Neuron (in vitro differentiated cells): ENCODE results near the gene PSMD13.
"Not testable (repeated sequence)": the region's sequence is repeated elsewhere in the genome, so short reads cannot be mapped to it uniquely, and the experiment has no call there.

ENCODE experiments used
- H2AFZ ChIP-seq: one replicate; pipeline ENCODE4 v1.6.1; 2013; ENCODE audit warnings: low read depth, mild to moderate bottlenecking, inconsistent platforms, low read length, moderate library complexity
- H3K27me3 ChIP-seq: one replicate; pipeline ENCODE4 v1.6.1; 2013; ENCODE audit warnings: low read length; ENCODE audit not compliant: insufficient read depth
- H3K36me3 ChIP-seq: one replicate; pipeline ENCODE4 v1.6.1; 2013; ENCODE audit warnings: low read length; ENCODE audit not compliant: insufficient read depth
- H3K4me1 ChIP-seq: one replicate; pipeline ENCODE4 v1.6.1; 2013; ENCODE audit warnings: low read length; ENCODE audit not compliant: insufficient read depth
- H3K4me3 ChIP-seq: 2 replicates; pipeline ENCODE4 v1.5.1; 2013; ENCODE audit warnings: mild to moderate bottlenecking, low read length, moderate library complexity
- H3K9me3 ChIP-seq: one replicate; pipeline ENCODE4 v1.6.1; 2013; ENCODE audit warnings: low read length

PSMD13 gene

GRCh38 chr11:216081-216974 is 20.4 kb upstream of the PSMD13 start:
- peaks cover 51% of the 10 kb centered on the region for H3K36me3 ChIP-seq
- no peak overlapping the region for H2AFZ ChIP-seq
- H3K27me3 ChIP-seq: no peaks in the 10 kb centered on the region
- H3K4me3 ChIP-seq: no peak overlapping the region
- H3K4me1 ChIP-seq: no peaks in the 10 kb centered on the region
- no peaks in the 10 kb centered on the region for H3K9me3 ChIP-seq

DNA sequence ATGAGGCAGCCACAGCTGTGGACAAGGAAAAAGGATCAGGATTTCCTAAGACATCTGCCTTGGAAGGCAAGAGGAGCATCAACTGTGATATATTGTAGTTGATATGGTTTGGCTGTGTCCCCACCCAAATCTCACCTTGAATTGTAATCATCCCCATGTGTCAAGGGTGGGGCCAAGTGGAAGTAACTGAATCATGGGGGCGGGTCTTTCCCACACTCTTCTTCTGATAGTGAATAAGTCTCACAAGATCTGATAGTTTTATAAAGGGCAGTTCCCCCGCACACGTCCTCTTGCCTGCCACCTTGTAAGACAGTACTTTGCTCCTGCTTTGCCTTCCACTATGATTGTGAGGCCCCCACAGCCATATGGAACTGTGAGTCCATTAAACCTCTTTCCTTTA is 19.1 kb upstream of the PSMD13 start:
- H3K4me1 ChIP-seq: no peaks in the 10 kb centered on the region
- no peaks in the 10 kb centered on the region for H3K27me3 ChIP-seq
- no peak overlapping the region for H2AFZ ChIP-seq
- no peaks in the 10 kb centered on the region for H3K9me3 ChIP-seq
- H3K4me3 ChIP-seq: no peak overlapping the region
- peaks cover 46% of the 10 kb centered on the region for H3K36me3 ChIP-seq

DNA sequence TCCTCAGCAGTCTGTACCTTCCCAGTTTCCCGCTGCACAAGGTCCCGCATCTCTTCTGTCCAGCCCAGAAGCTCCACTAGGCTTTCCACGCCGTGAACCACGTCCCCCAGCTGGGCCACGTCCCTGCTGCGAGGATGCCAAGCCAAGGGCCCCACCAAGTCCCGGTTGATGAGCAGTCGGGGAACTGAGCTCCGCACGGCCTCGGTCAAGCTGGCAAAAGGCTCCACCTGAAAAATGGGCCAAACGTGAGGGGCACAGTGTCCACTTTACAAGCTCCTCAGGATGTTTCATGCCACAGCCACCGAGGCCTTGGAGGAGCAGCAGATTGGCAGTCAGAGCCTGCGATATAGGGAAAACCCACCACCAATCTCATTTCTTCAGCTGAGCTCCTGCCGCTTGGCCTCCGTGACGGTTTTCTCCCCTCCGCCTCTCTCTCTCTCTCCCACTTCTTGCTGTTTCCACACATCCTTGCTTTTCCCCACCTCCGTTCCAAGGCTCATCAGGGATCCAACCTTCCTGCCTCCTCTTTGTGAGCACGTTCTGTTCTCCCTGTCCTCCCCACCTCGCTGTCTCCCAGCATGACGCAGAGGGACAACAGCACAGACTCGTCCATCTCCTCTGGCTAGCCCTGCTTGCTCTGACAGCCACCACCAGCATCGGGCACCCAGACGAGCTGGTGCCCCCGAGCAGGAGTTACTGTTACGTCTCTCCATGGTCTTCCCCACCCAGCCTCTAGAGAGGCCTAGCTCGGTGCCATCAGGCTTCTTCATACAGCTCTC is 17.8 kb upstream of the PSMD13 start:
- no peak overlapping the region for H3K4me3 ChIP-seq
- no peak overlapping the region for H2AFZ ChIP-seq
- H3K36me3 ChIP-seq: peaks cover 40% of the 10 kb centered on the region
- H3K27me3 ChIP-seq: no peaks in the 10 kb centered on the region
- no peaks in the 10 kb centered on the region for H3K4me1 ChIP-seq
- H3K9me3 ChIP-seq: no peaks in the 10 kb centered on the region

DNA sequence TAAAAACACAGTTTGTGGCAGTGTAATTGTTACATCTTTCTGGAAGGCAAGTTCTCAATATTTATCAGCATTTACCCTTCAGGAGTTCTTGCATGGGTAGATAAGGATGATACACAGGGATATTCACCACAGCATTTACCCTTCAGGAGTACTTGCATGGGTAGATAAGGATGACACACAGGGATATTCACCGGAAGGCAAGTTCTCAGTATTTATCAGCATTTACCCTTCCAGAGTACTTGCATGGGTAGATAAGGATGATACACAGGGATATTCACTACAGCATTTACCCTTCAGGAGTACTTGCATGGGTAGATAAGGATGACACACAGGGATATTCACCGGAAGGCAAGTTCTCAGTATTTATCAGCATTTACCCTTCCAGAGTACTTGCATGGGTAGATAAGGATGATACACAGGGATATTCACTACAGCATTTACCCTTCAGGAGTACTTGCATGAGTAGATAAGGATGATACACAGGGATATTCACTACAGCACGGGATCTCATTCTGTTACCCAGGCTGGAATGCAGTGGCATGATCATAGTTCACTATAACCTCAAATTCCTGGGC is 16.0 kb upstream of the PSMD13 start:
- not testable (repeated sequence) for H3K27me3 ChIP-seq, H3K9me3 ChIP-seq, H2AFZ ChIP-seq, H3K4me1 ChIP-seq, H3K4me3 ChIP-seq
- peaks cover 24% of the 10 kb centered on the region for H3K36me3 ChIP-seq

- Histone ChIP-seq H2AFZ (no peak overlapping the region), H3K36me3 (peaks cover 24% of the 10 kb centered on the region), H3K4me1 (no peaks in the 10 kb centered on the region), H3K9me3 (no peaks in the 10 kb centered on the region), H3K4me3 (no peak overlapping the region), H3K27me3 (no peaks in the 10 kb centered on the region)
Observed at GRCh38 chr11:221539-221938, 15.2 kb upstream of the PSMD13 start.

- Histone ChIP-seq H3K4me1 (no peaks in the 10 kb centered on the region), H3K36me3 (peaks cover 22% of the 10 kb centered on the region), H3K9me3 (no peaks in the 10 kb centered on the region), H2AFZ (no peak overlapping the region), H3K4me3 (no peak overlapping the region), H3K27me3 (no peaks in the 10 kb centered on the region)
Observed at GRCh38 chr11:221998-222789, 14.6 kb upstream of the PSMD13 start.

- Histone ChIP-seq H3K4me1 (no peaks in the 10 kb centered on the region), H3K36me3 (peaks cover 22% of the 10 kb centered on the region), H3K27me3 (no peaks in the 10 kb centered on the region), H2AFZ (no peak overlapping the region), H3K4me3 (no peak overlapping the region), H3K9me3 (no peaks in the 10 kb centered on the region)
Observed at GRCh38 chr11:223026-223789, 13.6 kb upstream of the PSMD13 start.

DNA sequence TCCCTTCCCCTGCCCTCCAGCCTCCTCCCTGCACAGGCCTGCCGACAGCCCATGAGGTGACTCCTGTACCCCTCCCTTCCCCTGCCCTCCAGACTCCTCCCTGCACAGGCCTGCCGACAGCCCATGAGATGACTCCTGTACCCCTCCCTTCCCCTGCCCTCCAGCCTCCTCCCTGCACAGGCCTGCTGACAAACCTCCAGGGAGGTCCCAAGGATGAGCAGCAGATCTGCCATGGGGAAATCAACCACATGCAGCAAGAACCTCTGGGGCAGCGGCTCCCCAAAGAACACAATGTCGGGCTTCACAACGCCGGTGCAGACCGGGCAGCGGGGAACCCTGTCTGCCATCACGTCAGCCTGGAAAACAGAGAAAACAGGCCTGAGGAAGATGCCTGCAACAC is 12.9 kb upstream of the PSMD13 start:
- H2AFZ ChIP-seq: no peak overlapping the region
- no peaks in the 10 kb centered on the region for H3K27me3 ChIP-seq
- H3K9me3 ChIP-seq: no peaks in the 10 kb centered on the region
- H3K36me3 ChIP-seq: peaks cover 20% of the 10 kb centered on the region
- H3K4me1 ChIP-seq: no peaks in the 10 kb centered on the region
- no peak overlapping the region for H3K4me3 ChIP-seq

GRCh38 chr11:224424-224823 is 12.4 kb upstream of the PSMD13 start:
- Histone ChIP-seq H2AFZ (no peak overlapping the region), H3K4me1 (no peaks in the 10 kb centered on the region), H3K36me3 (peaks cover 22% of the 10 kb centered on the region), H3K9me3 (no peaks in the 10 kb centered on the region), H3K4me3 (no peak overlapping the region), H3K27me3 (no peaks in the 10 kb centered on the region)

GRCh38 chr11:225734-226453 is 10.9 kb upstream of the PSMD13 start:
- Histone ChIP-seq H2AFZ (no peak overlapping the region), H3K9me3 (no peaks in the 10 kb centered on the region), H3K36me3 (peaks cover 31% of the 10 kb centered on the region), H3K27me3 (no peaks in the 10 kb centered on the region), H3K4me1 (no peaks in the 10 kb centered on the region), H3K4me3 (no peak overlapping the region)

DNA sequence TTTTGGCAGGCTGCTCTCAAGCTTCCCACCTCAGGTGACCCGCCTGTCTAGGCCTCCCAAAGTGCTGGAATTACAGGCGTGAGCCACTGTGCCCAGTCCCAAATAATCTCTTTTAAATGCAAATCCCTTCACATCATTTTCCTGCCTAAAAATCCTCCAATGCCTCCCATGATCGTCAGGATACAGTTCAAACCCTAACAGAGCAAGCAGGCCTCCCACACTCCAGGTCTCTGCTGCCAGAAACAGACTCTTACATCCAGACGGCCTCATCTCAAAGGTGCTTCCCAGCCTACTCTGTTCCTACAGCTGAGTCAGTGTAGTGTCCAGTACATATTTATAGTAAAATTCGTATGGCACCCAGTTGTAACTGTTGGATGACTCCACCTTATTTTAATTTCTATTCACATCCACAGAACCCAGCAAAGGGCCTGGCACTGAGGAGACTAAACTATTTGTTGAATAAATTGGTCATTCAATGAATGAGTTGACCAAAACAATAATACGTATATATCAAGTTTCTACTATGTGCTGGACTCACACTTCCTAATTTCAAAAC is 8.9 kb upstream of the PSMD13 start:
- no peak overlapping the region for H3K4me3 ChIP-seq

More for the DNA sequence above, 8.9 kb upstream of the PSMD13 start:
- H3K27me3 ChIP-seq: no peaks in the 10 kb centered on the region
- H3K4me1 ChIP-seq: no peaks in the 10 kb centered on the region
- no peaks in the 10 kb centered on the region for H3K9me3 ChIP-seq
- peaks cover 22% of the 10 kb centered on the region for H3K36me3 ChIP-seq
- no peak overlapping the region for H2AFZ ChIP-seq
